HG03060 (cell line): Measurements from ENCODE around the gene PLEKHG3.

Experiments
- ATAC-seq: cut with Tn5 transposase; IDR thresholded peaks from one replicate; pipeline ENCODE4 v1.9.1; 2021; ENCODE audit warnings: low read depth, moderate number of reproducible peaks; ENCODE audit not compliant: unreplicated experiment

Gene PLEKHG3

GRCh38 chr14:64725261-64725815 lies 21.1 kb downstream of the PLEKHG3 start:
- ATAC-seq: no peak

- no peak for ATAC-seq
These were observed 21.8 kb downstream of the PLEKHG3 start for GRCh38 chr14:64725879-64726584.

- ATAC-seq: no peak
These were observed 22.3 kb downstream of the PLEKHG3 start for GRCh38 chr14:64726585-64726890.

GRCh38 chr14:64727551-64728071 lies 23.4 kb downstream of the PLEKHG3 start:
- ATAC-seq: no peak

- no peak for ATAC-seq
These were observed 23.9 kb downstream of the PLEKHG3 start for GRCh38 chr14:64728106-64728505.

GRCh38 chr14:64728856-64729255 lies 24.6 kb downstream of the PLEKHG3 start:
- no peak for ATAC-seq

- ATAC-seq: no peak
These were observed 25.3 kb downstream of the PLEKHG3 start for GRCh38 chr14:64729386-64730060.

- no peak for ATAC-seq
These were observed 25.8 kb downstream of the PLEKHG3 start for GRCh38 chr14:64730061-64730440.

GRCh38 chr14:64730681-64731080 lies 26.5 kb downstream of the PLEKHG3 start:
- no peak for ATAC-seq

GRCh38 chr14:64731141-64731581 lies 26.9 kb downstream of the PLEKHG3 start:
- no peak for ATAC-seq

- ATAC-seq: no peak
These were observed 27.8 kb downstream of the PLEKHG3 start for GRCh38 chr14:64732066-64732465.

GRCh38 chr14:64732536-64733120 lies 28.4 kb downstream of the PLEKHG3 start:
- ATAC-seq: no peak

GRCh38 chr14:64733321-64733720 lies 29.1 kb downstream of the PLEKHG3 start:
- no peak for ATAC-seq

- ATAC-seq: no peak
These were observed 29.7 kb downstream of the PLEKHG3 start for GRCh38 chr14:64733899-64734298.

GRCh38 chr14:64734990-64735389 lies 30.8 kb downstream of the PLEKHG3 start:
- no peak for ATAC-seq

GRCh38 chr14:64736271-64737169 lies 32.3 kb downstream of the PLEKHG3 start:
- no peak for ATAC-seq

- ATAC-seq: no peak
These were observed 33.4 kb downstream of the PLEKHG3 start for GRCh38 chr14:64737391-64738280.

GRCh38 chr14:64738281-64738804 lies 34.1 kb downstream of the PLEKHG3 start:
- ATAC-seq: no peak

GRCh38 chr14:64741200-64741599 lies 37.0 kb downstream of the PLEKHG3 start:
- no peak for ATAC-seq
